MM.1S (cell line): ENCODE data around the gene BCL2.
"Not testable (repeated sequence)": the region's sequence is repeated elsewhere in the genome, so short reads cannot be mapped to it uniquely, and the experiment has no call there.

Source experiments
- DNase-seq: peaks from one replicate; pipeline ENCODE4 v3.0.0-alpha.2; 2015
- H2AFZ ChIP-seq: fragments of 300-600 bp; sonication (generic); 2 replicates; pipeline ENCODE4 v1.6.0; 2016; ENCODE audit warnings: antibody characterized with exemption, low read length
- H3F3A ChIP-seq: fragments of 300-600 bp; sonication (generic); 2 replicates; pipeline ENCODE4 v1.6.1; 2016; ENCODE audit warnings: mild to moderate bottlenecking, antibody characterized with exemption, low read length, moderate library complexity, mixed read lengths; ENCODE audit not compliant: insufficient read depth
- H3K27ac ChIP-seq: fragments of 300-600 bp; sonication (generic); 2 replicates; pipeline ENCODE4 v1.5.1; 2016; ENCODE audit warnings: mild to moderate bottlenecking, low read length
- H3K27me3 ChIP-seq: fragments of 300-600 bp; sonication (generic); replicated peaks from 2 replicates; pipeline ENCODE4 v1.6.0; 2016; ENCODE audit warnings: low read length; ENCODE audit not compliant: insufficient read depth
- H3K36me3 ChIP-seq: fragments of 300-600 bp; sonication (generic); replicated peaks from 2 replicates; pipeline ENCODE4 v1.6.1; 2016; ENCODE audit warnings: mild to moderate bottlenecking, low read length, mixed read lengths; ENCODE audit not compliant: insufficient read depth
- H3K4me1 ChIP-seq: fragments of 300-600 bp; sonication (generic); 2 replicates; pipeline ENCODE4 v1.6.1; 2016; ENCODE audit warnings: low read length, mixed read lengths
- H3K4me2 ChIP-seq: fragments of 300-600 bp; sonication (generic); 2 replicates; pipeline ENCODE4 v1.6.0; 2016; ENCODE audit warnings: low read depth, low read length
- H3K4me3 ChIP-seq: fragments of 300-600 bp; sonication (generic); 2 replicates; pipeline ENCODE4 v1.5.1; 2016; ENCODE audit warnings: low read length, mixed read lengths
- H3K79me2 ChIP-seq: fragments of 300-600 bp; sonication (generic); 2 replicates; pipeline ENCODE4 v1.6.1; 2016; ENCODE audit warnings: mixed run types, low read length, mixed read lengths
- H3K9ac ChIP-seq: fragments of 300-600 bp; sonication (generic); 2 replicates; pipeline ENCODE4 v1.6.1; 2016; ENCODE audit warnings: low read length, mixed read lengths
- H3K9me2 ChIP-seq: fragments of 300-600 bp; sonication (generic); replicated peaks from 2 replicates; pipeline ENCODE4 v1.6.1; 2016; ENCODE audit warnings: mild to moderate bottlenecking, low read length, mixed read lengths; ENCODE audit not compliant: insufficient read depth
- H3K9me3 ChIP-seq: fragments of 300-600 bp; sonication (generic); replicated peaks from 2 replicates; pipeline ENCODE4 v1.6.1; 2016; ENCODE audit warnings: mild to moderate bottlenecking, low read length, mixed read lengths; ENCODE audit not compliant: insufficient read depth
- H4K20me1 ChIP-seq: fragments of 300-600 bp; sonication (generic); 2 replicates; pipeline ENCODE4 v1.6.1; 2016; ENCODE audit warnings: mild to moderate bottlenecking, low read length, moderate library complexity, mixed read lengths; ENCODE audit not compliant: insufficient read depth
- EZH2 ChIP-seq: fragments of 300-600 bp; sonication (generic); optimal IDR thresholded peaks from 2 replicates; pipeline ENCODE3; 2017; ENCODE audit warnings: low read depth, mild to moderate bottlenecking, antibody characterized with exemption, low read length, mixed read lengths
- EZH2phosphoT487 ChIP-seq: fragments of 300-600 bp; sonication (generic); IDR thresholded peaks from 2 replicates; pipeline ENCODE4 v1.6.1; 2018; ENCODE audit warnings: antibody characterized with exemption, low read length
- TF ChIP-seq, protein P1 (sequence below): fragments of 300-600 bp; sonication (generic); IDR thresholded peaks from 2 replicates; pipeline ENCODE4 v1.5.1; 2016; ENCODE audit warnings: antibody characterized with exemption, low read length, mixed read lengths

The BCL2 gene

DNA sequence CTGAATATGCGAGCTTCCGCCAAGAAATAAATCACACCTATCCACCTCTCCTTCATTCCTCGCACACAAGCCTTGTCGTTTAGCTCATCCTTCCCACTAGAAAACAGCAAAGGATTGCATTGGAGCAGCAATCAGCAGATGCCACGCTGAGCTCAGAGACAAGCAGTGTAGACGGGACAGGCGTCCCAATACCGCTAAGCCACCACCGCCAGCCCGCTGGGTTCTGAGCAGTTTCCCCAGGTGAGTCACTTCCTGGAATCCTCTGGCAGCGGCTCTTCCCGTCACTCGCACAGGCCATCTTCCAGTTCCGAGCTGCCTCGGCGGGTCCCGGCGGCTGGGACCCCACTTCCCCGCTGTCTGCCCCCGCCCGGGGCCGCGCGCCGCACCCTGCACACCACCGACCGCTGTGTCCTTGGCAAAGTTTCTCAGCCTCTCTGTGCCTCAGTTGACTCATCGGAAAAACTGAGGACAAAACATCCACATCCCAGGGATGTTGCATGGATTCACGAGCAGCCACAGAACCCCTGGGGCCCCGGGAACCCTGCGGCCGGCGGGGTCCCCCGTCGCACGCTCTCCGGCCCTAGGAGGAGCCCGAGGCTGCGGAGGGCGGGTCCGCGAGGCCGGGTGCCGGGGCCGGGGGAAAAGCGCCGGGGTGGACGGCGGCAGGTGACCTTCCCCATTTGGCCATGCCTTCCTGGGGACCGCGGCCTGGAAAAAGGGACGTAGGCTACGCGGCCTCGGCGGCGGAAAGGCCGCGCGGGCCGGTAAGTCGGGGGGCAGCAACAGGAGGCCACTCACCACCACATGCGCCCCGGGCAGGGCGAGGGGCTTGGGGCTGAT is 46.9 kb upstream of the BCL2 start:
- TF ChIP-seq EZH2phosphoT487 (no peak), EZH2 (no peak)
- TF ChIP-seq, protein P1, sequence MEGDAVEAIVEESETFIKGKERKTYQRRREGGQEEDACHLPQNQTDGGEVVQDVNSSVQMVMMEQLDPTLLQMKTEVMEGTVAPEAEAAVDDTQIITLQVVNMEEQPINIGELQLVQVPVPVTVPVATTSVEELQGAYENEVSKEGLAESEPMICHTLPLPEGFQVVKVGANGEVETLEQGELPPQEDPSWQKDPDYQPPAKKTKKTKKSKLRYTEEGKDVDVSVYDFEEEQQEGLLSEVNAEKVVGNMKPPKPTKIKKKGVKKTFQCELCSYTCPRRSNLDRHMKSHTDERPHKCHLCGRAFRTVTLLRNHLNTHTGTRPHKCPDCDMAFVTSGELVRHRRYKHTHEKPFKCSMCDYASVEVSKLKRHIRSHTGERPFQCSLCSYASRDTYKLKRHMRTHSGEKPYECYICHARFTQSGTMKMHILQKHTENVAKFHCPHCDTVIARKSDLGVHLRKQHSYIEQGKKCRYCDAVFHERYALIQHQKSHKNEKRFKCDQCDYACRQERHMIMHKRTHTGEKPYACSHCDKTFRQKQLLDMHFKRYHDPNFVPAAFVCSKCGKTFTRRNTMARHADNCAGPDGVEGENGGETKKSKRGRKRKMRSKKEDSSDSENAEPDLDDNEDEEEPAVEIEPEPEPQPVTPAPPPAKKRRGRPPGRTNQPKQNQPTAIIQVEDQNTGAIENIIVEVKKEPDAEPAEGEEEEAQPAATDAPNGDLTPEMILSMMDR: no peak
- H3K9me2 ChIP-seq: no peaks in the 10 kb centered on the region
- H3K4me2 ChIP-seq: peak overlapping the region; percentile 93
- H3K27ac ChIP-seq: no peak overlapping the region; the same call in 1 of the 2 replicates
- H3K9ac ChIP-seq: peak overlapping the region; percentile 61
- H4K20me1 ChIP-seq: no peaks in the 10 kb centered on the region
- DNase-seq: peak; percentile 48
- H3K36me3 ChIP-seq: no peaks in the 10 kb centered on the region
- H3K4me1 ChIP-seq: no peaks in the 10 kb centered on the region
- H3F3A ChIP-seq: peaks cover 12% of the 10 kb centered on the region
- peak overlapping the region; percentile 82 for H3K4me3 ChIP-seq
- H3K27me3 ChIP-seq: no peaks in the 10 kb centered on the region
- H2AFZ ChIP-seq: peak overlapping the region; percentile 94
- H3K79me2 ChIP-seq: peaks cover 28% of the 10 kb centered on the region
- no peaks in the 10 kb centered on the region for H3K9me3 ChIP-seq

GRCh38 chr18:63365876-63366212 is 46.3 kb upstream of the BCL2 start:
- Histone ChIP-seq H3K27me3 (no peaks in the 10 kb centered on the region), H2AFZ (peak overlapping the region; percentile 94), H3K9ac (peak overlapping the region; percentile 61), H3K9me3 (no peaks in the 10 kb centered on the region), H3K4me1 (no peaks in the 10 kb centered on the region), H3K27ac (no peak overlapping the region), H3F3A (peaks cover 12% of the 10 kb centered on the region), H3K36me3 (no peaks in the 10 kb centered on the region), H3K4me3 (peak overlapping the region; percentile 82), H3K79me2 (peaks cover 28% of the 10 kb centered on the region), H3K9me2 (no peaks in the 10 kb centered on the region), H3K4me2 (peak overlapping the region; percentile 93), H4K20me1 (no peaks in the 10 kb centered on the region)
- TF ChIP-seq EZH2: no peak
- TF ChIP-seq EZH2phosphoT487: no peak
- TF ChIP-seq, protein P1: no peak
- DNase-seq: no peak

DNA sequence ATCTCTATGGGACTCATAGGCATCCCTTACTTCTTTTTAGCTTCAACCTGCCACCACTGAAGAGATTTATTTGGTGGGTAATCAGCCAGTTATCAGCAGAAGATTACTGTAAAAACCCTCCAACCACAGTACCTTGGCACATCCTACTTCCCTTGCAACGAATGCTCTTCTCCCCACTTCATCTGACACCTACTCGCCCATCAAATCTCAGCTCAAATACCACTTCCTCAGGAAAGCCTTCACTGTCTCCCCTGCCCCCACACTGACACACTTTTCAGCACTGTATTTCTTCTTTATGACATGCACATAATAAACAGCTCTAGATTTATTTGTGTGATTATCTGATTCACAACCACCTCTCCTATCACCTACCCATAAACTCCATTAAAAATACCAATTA is 44.4 kb upstream of the BCL2 start:
- H4K20me1 ChIP-seq: no peaks in the 10 kb centered on the region
- H3K27me3 ChIP-seq: no peaks in the 10 kb centered on the region
- no peak overlapping the region for H3K9ac ChIP-seq
- H3K9me3 ChIP-seq: no peaks in the 10 kb centered on the region
- H3K4me1 ChIP-seq: no peaks in the 10 kb centered on the region
- H3K4me3 ChIP-seq: no peak overlapping the region
- peaks cover 12% of the 10 kb centered on the region for H3F3A ChIP-seq
- no peak overlapping the region for H2AFZ ChIP-seq
- H3K79me2 ChIP-seq: peaks cover 28% of the 10 kb centered on the region
- TF ChIP-seq EZH2phosphoT487: no peak
- no peak for TF ChIP-seq EZH2
- TF ChIP-seq, protein P1: no peak
- no peak for DNase-seq
- H3K4me2 ChIP-seq: no peak overlapping the region
- H3K36me3 ChIP-seq: no peaks in the 10 kb centered on the region
- no peak overlapping the region for H3K27ac ChIP-seq
- no peaks in the 10 kb centered on the region for H3K9me2 ChIP-seq

DNA sequence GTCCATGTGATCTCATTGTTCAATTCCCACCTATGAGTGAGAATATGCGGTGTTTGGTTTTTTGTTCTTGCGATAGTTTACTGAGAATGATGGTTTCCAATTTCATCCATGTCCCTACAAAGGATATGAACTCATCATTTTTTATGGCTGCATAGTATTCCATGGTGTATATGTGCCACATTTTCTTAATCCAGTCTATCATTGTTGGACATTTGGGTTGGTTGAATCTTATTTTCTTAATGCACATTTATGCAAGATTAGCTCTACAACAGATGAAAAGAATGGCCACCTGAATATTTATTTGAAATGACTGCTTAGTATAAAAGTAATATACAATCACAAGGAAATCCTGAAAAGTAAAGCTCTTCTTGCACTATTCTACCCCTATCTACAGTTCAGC is 43.9 kb upstream of the BCL2 start:
- H3K9ac ChIP-seq, H2AFZ ChIP-seq, H3K4me3 ChIP-seq, DNase-seq, H3K27me3 ChIP-seq, H3K9me3 ChIP-seq, H3K27ac ChIP-seq, H3K4me1 ChIP-seq, H3K4me2 ChIP-seq, H4K20me1 ChIP-seq, H3K36me3 ChIP-seq, H3K9me2 ChIP-seq: not testable (repeated sequence)
- H3F3A ChIP-seq: peaks cover 12% of the 10 kb centered on the region
- peaks cover 28% of the 10 kb centered on the region for H3K79me2 ChIP-seq
